UCSD-AML1 (cell line): ENCODE measurements around the gene GOLGA1.
"Not testable (repeated sequence)": the region's sequence is repeated elsewhere in the genome, so short reads cannot be mapped to it uniquely, and the experiment has no call there.

Experiments
- DNase-seq: peaks from one replicate; lab custom pipeline; 2025; ENCODE audit not compliant: unreplicated experiment; lab: John Stamatoyannopoulos, UW

GOLGA1 gene

DNA sequence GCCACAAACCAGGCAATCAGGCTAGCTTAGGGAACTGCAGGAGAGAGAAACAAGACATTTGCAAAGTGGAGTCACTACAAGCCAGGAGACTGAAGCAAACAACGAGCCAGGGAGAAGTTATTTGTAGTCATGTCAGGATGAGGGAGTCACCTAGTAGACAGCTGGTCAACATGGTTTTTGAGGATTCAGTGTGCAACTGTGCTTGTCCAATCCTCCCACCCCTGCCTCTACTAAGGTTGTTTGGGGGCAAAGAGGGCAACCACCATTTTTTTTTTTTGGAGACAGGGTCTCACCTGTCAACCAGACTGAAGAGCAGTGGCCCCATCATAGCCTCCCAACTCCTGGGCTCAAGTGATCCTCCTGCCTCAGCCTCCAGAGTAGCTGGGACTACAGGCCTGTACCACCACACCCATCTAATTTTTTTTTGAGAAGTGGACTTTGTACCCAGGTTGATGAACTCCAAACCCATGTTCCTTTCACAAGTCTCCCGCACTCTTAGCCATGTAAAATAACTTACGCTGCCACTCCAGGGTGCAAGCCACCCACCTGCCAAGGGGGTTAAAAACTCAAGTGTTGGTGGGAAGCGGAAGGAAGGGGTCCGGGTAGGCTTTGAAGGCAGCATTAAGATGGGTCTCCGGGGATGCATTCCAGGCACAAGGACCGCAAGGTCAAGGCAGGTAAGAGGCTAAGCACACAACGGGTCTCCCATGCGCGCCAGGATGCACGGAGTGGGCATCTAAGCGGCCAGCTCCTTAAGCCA lies 80.1 kb downstream of the GOLGA1 start:
- no peak for DNase-seq

DNA sequence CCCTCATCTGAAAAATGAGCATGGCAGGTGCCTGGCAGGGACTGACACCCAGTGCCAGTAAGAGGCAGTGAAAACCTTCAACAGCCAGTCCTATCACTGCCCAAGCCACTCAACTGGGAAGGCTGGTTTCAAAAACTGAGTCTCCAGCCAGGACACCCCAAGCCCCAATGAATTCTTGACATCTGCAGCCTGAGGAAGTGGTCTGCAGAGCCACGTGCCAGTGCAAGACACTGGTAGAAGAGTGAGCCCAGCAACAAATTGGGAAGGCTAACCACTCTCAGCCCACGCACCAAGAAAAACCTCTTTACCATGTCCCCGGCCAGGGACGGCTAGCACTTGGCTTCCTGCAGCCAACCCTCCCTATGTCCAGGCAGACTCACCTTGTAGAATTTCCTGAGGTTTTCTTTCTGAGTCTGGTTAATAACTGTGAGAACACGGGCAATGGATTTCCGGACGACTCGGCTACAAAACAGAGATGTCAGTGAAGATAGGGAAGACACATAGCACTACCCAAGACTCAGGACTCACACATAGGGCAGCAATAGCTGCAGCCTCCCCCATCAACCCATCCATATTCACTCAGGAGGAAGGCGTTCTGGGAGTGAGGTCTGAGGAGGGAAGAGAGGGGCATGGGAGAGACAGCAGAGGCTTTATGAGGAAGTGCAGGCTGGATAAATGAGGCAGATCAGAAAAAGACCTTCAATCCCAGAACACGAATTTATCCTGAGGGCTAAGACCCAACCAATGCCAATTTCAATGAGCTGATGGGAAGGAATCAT lies 80.9 kb downstream of the GOLGA1 start:
- no peak for DNase-seq

DNA sequence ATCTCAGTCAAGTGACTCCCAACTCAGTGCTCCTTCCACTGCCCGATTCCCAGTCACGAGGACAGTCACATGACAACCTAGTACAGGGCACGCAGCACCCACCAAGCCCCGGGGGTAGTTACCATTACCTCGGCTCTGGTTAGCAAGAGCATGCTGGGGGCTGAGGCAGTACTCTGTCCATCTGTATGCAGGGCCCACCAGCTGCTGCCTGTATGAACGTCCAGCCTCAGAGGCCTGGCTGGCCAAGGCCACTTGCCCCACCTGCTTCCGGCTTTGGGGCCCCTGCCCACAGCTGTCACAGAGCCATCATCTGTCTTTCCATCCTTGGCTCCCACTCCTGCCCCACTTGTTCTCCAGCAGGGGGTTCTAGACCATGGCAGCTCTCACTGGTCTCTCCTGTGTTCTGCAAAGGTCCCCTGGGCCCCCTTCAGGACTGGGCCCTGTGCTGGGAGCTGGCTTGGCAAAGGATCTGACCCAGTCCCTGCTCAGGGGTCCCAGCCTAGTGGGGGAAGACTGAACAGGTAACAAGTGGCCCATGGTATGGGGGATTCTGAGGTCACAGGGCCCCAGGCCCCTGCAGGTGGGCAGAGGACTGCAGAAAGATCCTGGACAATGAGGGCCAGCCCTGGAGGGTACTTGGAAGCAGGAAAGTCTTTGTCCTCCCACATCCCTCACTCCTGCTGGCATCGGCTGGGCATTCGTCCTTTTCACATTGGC lies 82.4 kb downstream of the GOLGA1 start:
- no peak for DNase-seq

DNA sequence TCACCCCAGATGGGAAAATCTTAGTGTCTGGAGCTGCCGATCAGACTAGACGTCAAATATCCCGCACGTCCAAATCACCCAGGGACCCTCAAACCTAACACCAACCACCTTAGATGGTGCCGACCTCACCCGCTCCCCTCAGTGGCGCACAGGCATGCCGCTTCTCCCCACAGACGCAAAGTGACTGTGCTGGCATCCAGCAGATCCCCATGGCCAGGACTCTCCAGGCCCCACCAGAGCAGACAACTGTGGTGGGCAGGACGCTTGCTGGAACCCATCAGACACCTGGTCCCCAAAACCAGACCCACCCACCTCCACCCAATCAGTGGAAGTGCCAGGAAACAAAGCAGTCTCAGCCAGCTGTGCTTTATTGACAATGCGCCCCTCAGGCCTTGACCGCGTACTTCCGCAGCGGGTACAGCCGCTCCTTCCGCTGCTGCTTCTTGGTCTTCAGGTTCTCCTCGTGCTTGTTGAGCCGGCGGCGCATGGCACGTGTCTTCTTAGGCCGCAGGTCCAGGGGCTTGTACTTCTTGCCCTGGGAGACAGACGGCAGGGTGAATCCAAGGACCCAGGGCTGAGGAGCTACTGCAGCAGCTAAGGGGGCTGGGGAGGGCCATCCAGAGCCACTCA lies 83.2 kb downstream of the GOLGA1 start:
- DNase-seq = no peak

DNA sequence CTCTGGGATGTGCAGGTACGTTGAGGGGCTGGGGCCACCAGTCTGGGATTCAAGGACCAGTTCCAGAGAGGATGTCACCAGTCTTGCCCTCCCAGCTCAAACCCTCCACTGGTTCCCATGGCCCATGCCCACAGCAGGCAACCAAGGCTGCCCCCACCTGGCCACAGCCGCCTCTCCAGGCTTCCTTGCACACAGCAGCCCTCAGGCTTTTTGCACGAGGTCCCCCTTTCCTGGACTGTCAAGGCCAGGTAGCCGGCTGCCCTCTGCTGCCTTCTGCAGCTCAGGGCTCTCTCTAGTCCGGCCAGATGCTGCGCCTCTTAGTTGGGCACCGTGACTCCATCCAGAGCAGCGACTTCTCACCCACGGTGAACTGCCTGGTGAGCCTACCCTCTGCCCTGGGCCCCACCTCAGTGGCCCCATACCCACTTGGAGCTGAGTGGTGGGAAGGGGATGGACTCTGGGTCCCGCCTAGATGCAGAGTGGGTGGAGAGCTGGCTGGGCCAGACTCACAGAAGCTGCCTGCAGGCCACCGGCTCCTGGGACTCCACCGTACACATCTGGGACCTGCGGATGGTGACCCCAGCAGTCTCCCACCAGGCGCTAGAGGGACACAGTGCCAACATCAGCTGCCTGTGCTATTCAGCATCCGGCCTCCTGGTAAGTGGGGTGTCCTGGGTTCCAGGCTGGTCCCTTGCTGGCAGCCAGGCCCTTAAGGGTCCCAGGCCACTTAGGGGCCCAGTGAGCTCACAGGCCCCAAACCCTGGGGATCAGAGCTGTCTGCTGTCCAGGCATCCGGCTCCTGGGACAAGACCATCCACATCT lies 84.7 kb downstream of the GOLGA1 start:
- peak; percentile 63 for DNase-seq

DNA sequence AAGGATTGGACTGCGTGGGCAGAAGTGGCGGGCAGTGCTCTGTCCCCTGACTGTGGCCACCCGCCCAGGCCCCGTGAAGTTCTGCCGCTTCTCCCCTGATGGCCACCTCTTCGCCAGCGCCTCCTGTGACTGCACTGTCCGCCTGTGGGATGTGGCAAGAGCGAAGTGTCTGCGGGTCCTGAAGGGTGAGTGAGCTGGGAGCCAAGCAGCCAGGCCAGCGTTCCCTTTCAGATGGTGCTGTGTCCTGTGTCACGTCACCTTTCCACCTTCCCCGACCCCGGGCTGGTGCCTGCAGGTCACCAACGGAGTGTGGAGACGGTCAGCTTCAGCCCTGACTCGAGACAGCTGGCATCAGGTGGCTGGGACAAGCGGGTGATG lies 85.3 kb downstream of the GOLGA1 start:
- DNase-seq = no peak

DNA sequence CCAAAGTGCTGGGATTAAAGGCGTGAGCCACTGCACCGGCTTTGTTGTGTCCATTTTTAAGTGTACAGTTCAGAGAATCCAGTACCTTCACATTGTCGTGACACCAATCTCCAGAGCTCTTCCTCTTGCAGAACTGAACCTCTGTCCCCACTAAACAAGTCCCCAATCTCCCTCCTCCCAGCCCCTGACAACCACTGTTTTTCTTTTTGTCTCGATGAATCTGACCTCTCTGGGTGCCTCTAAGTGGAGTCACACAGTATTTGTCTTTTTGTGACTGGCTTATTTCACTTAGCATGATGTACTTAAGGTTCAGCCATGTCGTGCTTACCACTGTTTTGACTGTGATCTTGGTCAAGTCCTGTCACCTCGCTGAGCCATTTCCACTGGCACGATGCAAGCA lies 86.1 kb downstream of the GOLGA1 start:
- DNase-seq = no peak

DNA sequence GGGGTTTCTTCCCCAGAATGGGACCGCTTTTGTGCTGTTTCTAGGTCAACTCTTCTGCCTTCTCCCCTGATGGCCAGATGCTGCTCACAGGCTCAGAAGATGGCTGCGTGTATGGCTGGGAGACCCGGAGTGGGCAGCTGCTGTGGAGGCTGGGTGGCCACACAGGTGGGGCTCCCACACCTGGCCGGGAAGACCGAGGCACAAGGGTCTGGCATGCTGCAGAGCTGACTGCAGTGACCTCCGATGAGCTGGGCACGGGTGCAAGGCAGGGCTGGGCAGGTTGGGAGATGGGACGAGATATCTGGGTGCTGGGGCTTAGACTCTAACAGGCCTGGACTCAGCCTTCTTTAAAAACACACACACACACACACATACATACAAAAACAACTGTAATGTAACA lies 86.7 kb downstream of the GOLGA1 start:
- no peak for DNase-seq

DNA sequence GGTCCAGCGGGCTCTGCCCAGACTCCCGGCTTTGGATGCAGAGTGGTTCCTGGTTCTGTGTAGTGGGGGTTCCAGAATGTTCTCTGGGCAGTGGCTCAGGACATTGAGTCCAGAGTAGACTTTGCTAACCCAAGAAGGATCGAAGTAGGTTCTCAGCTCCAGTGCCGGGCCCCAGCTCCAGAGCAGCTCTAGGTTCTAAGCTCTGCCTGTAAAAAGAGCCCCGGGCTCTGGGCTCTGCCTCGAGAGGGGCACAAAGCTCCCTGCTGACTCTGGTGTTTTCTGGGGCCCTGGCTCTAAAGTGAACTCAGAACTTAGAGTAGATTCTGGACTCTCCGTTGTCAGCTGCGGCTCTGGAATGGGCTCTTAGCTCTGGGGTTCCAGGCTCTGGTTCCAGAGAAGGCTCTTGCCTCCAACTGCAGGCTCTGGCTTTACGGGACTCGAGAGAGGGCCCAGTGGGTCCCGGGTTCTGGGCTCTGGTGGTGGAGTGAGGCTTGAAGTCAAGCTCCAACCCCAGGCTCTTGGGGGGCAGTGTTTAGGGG lies 87.2 kb downstream of the GOLGA1 start:
- no peak for DNase-seq

DNA sequence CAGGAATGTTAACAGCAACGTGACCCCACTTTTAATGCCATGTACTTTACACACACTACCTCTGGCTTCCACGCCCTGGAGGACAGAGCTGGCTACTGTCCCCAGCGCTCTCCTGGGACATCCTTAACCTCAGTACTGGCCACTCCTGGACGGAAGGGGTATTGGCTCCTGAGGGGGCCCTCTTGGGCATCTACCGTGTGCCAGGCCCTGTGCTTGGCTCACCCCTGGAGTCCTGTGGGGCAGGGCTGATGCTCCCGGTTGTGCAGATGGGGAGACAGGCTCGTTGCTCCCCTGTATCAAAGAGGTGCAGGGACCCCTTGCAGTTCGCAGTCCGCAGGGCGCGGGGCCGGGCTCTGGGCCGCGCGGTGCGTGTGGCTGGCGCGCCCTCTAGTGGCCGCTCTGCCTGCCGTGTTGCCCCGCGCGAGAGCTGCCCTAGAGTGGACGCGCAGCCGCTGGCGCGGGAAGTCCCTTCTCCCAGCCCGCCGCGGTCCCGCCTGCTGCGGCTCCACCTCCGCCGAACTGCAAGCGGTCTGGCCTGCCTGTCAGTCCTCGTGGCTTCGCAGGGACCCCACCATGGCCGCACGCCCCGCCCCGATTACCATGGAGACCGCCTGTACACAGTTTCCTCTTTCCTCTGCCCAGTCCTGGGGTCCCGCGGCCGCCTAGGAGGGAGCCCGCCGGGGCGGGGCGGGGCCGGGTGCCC lies 87.9 kb downstream of the GOLGA1 start, which contains the start of gene WDR38:
Gene WDR38, plus strand, starts transcription at position 632 of the 703 bp plus-strand sequence. CDS start 72 bp downstream, outside the sequence.
- DNase-seq = peak; percentile 79

DNA sequence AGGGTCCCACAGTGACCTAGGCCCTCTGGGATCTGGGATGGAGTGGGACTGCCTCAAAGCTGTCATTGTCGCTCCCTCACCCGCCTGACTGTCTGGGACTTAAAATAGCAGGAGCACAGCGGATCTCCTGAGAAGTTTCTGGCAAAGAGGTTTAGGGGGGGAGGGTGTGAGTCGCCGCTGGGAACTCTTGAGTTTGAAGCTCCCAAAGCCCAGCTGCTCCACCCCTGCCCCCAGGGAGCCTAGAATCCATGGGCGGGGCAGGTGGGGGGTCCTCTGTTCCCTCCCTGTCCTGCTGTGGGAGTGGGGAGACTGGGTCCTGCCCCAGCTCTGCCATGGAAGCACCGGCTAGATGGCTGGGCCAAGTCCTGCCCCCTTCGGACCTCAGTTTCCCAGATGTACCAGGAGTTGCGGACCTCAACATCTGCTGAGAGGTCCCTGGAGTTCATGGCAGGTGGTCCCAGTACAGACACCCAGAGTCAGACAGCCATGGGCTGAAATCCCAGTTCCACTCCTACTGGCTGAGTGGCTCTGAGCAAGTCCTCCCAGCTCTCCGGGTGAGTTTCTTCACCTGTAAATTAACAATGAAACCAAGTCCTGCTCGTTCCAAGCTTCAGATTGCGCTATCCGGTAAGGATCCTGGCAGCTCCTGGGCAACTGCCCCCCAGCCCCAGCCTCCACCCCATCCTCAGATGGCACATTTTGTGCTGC lies 88.6 kb downstream of the GOLGA1 start:
- DNase-seq = no peak

DNA sequence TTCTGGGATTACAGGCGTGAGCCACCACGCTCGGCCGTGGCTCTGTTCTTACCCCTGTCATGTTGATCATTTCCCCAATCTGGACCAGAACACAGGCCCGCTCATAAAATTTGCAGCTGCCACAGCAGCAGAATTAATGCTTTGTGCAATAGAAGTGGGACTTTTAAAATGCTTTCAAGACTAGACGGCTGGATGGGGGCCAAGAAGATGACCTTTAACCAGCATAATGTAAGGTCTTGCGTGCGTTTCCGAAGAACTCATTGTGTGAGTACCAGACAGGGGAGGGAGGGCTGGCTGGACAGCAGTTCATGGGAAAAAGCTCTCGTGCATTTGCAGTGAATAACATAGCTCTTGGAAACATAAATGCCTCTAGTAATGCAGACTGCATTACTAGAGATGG lies 91.1 kb downstream of the GOLGA1 start:
- no peak for DNase-seq

DNA sequence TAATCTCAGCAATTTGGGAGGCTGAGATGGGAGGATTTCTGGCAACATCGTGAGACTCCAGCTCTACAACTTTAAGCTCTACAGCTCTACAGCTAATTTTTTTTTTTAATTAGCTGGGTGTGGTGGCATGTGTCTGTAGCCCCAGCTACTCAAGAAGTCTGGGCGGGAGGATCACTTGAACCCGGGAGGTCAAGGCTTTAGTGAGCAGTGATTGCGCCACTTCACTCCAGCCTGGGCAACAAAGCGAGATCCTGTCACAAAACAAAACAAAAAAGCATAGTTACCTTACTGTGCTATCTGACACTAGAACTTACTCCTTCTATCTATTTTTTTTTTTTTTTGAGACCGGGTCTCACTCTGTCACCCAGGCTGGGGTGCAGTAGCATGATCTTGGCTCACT lies 93.9 kb downstream of the GOLGA1 start:
- DNase-seq = no peak

DNA sequence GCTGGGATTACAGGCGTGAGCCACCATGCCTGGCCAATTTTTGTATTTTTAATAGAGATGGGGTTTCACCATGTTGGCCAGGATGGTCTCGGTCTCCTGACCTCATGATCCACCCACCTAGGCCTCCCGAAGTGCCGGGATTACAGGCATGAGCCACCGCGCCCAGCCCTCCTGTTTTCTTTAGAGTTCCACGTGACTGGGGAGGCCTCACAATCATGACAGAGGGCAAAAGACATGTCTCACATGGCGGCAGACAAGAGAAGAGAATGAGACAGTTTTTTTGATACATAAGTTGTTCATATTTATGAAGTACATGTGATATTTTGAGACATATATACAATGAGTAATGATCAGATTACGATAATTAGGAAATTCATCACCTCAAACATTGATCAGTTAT lies 94.4 kb downstream of the GOLGA1 start:
- DNase-seq = not testable (repeated sequence)

DNA sequence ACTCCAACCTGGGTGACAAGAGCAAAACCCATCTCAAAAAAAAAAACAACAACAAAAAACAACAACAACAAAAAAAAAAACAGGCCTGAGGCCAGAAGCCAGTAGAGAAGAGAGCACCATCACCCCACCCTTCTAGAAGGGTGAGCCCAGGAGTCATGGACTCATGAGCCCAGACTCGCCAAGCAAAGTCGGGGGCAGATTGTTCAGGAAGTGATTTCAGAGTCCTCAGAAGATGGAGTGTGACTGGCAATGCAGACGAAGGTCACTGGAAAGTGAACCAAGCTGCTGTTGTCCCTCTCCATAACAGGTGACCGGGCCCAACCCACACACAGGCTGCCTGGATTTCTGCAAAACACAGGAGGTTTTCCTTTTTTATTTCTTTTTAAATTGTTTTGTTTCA lies 96.6 kb downstream of the GOLGA1 start:
- no peak for DNase-seq

DNA sequence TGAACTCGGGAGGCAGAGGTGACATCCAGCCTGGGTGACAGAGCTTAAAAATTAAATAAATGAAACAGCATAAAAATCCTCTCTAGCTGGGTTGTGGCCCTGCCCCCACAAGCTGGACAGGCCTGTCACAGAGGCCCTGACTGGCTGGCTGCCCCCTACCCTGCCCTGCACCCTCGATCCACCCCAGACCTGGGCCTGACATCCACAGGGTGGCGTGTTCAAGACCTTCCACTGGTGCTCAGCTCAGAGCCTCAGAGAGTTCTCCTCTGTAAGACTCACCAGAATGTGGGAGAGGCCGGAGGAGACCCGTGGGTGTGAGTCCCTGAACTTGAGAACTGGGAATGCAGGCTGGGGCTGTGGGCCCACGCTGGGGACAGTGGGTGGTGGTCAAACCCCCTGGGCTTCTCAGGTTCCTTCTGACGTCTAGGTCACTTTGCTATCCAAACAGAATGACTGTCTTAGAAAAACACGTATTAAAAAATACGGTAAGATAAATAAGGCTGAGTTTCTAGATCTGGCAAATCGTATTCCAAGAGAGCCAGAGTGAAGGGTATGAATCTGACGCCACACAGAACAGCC lies 97.3 kb downstream of the GOLGA1 start:
- DNase-seq = no peak

DNA sequence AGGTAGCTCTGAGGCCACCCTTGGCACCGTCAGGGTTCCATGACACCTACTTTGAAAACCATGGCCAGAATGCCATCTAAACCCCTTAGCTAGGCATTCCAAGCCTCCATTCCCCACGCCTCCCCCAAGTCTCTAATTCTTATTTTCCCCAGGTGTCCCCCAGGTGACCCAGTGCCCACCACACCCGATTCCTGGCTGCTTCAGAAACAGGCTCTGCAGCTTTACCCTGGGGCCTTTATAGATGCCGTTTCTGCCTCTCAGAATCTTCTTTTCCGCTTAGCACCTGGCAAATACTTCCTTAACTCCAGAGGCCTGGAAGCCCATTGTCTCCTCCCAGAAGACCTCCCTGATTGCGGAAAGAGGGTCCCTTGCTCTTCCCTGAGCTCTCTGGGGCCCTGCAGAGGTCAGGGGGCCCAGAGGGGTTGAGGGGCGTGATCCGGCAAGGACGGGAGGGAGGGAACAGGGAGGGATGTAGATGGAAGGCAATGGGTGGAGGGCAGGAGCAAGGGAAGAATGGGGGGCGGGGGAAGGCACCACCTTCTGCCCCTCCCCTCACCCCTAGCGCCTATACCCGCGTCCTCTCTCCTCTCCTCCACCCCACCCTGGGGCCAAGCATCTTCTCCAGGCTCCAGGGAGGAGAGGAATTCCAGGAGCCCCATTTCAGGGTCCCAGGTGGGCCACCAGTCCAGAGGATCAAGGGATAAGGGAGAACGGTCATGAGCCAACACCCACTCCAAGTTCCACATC lies 99.6 kb downstream of the GOLGA1 start:
- no peak for DNase-seq

DNA sequence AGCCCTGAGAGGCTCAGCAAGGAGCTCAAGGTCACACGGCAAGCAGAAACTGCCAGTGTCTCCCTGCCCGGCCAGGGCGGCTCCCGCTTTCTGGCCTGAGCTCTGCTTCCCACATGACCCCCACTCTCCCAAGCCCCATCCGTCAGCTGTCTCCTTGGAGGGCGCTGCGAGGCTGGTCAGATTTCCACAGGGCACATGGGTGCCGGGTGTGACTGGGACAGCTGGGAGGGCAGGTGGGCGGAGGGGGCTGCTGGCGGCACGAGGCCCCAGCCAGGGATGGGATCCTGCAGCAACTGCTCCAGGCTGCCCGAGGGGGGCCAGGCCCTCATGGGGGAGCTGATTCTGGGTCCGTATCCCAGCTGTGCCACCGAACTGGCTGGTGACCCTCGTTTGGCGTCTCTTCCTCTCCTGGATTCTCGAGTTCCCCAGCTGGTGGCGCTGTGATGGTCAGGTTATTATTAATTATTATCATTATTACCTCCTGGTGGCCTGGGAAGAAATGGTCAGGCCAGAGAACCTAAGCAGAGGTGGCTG lies 100.5 kb downstream of the GOLGA1 start:
- no peak for DNase-seq
